B cell (primary cell): ENCODE measurements around the gene RBM22. TPM values are rescaled to one million over a fixed set of nuclear protein-coding genes. Genes with fewer than 3 reads are reported as not detected.

Experiments
- ATAC-seq: fragments of 200-7000 bp; cut with Tn5 transposase; one replicate; pipeline ENCODE4 v1.10.0; 2021; ENCODE audit warnings: low read depth, mild to moderate bottlenecking, moderate number of reproducible peaks, moderate library complexity
- CTCF ChIA-PET: fragments of 350-600 bp; sonication (Branson Sonifier 250); formaldehyde crosslinking; loops from one replicate; lab custom pipeline; 2021; ENCODE audit warnings: antibody characterized with exemption, inconsistent platforms; lab: Charles Lee
- POLR2A ChIA-PET: fragments of 350-600 bp; sonication (Branson Sonifier 250); formaldehyde crosslinking; loops from one replicate; lab custom pipeline; 2021; ENCODE audit warnings: antibody characterized with exemption; lab: Charles Lee
- DNase-seq: peaks from one replicate; pipeline ENCODE4 v3.0.0; 2013
- H2AFZ ChIP-seq: 2 replicates; pipeline ENCODE4 v1.6.1; 2012; ENCODE audit warnings: mild to moderate bottlenecking, low read depth, low read length; ENCODE audit not compliant: insufficient read depth, poor library complexity, severe bottlenecking
- H3K27ac ChIP-seq, 2 donors: 1 replicate in 1 of 2; 2 replicates in 1 of 2; pipeline ENCODE4 v1.5.1; 2012 to 2013; ENCODE audit warnings: low read length in 2 of 2, mild to moderate bottlenecking in 2 of 2, moderate library complexity in 1 of 2
- H3K27me3 ChIP-seq, 4 experiments: fragments of 200-600 bp in 1 of 4; sonication (generic) in 1 of 4; replicated peaks in 1 of 4; 1 replicate in 2 of 4; 2 replicates in 2 of 4; pipeline versions ENCODE4 v1.6.1 to v1.7.0; 2013 to 2016; ENCODE audit warnings: low read length in 3 of 4, mild to moderate bottlenecking in 2 of 4, mixed read lengths in 1 of 4, moderate library complexity in 1 of 4; ENCODE audit not compliant: insufficient read depth in 4 of 4, control insufficient read depth in 3 of 4; ENCODE audit errors: control extremely low read depth in 1 of 4
- H3K36me3 ChIP-seq, 2 experiments: replicated peaks in 1 of 2; 1 replicate in 1 of 2; 2 replicates in 1 of 2; pipeline versions ENCODE4 v1.6.1 to v1.7.1; 2013; ENCODE audit warnings: low read length in 1 of 2; ENCODE audit not compliant: insufficient read depth in 2 of 2, control insufficient read depth in 1 of 2; ENCODE audit errors: control extremely low read depth in 1 of 2, extremely low read depth in 1 of 2
- H3K4me1 ChIP-seq, 2 donors: fragments of 200-600 bp in 1 of 2; sonication (generic) in 1 of 2; 1 replicate in 1 of 2; 2 replicates in 1 of 2; pipeline versions ENCODE4 v1.5.1 to v1.6.1; 2013 to 2017; ENCODE audit warnings: low read length in 2 of 2; ENCODE audit not compliant: control insufficient read depth in 2 of 2, insufficient read depth in 2 of 2
- H3K4me2 ChIP-seq: replicated peaks from 2 replicates; pipeline ENCODE3; 2012; ENCODE audit warnings: mild to moderate bottlenecking, low read depth, low read length; ENCODE audit not compliant: poor library complexity, severe bottlenecking
- H3K4me3 ChIP-seq, 5 experiments: fragments of 200-600 bp in 1 of 5; sonication (generic) in 1 of 5; 1 replicate in 3 of 5; 2 replicates in 2 of 5; pipeline versions ENCODE4 v1.5.1 to v1.7.0; 2011 to 2016; ENCODE audit warnings: low read length in 4 of 5, mild to moderate bottlenecking in 4 of 5, low read depth in 2 of 5, control low read depth in 1 of 5, moderate library complexity in 1 of 5; ENCODE audit not compliant: insufficient read depth in 1 of 5; ENCODE audit errors: control extremely low read depth in 1 of 5, extremely low read depth in 1 of 5
- H3K79me2 ChIP-seq: fragments of 200-600 bp; sonication (generic); one replicate; pipeline ENCODE4 v1.6.0; 2016; ENCODE audit warnings: low read length; ENCODE audit not compliant: control insufficient read depth, insufficient read depth
- H3K9ac ChIP-seq: fragments of 200-600 bp; sonication (generic); 2 replicates; pipeline ENCODE4 v1.6.1; 2017; ENCODE audit warnings: mild to moderate bottlenecking, low read length, moderate library complexity
- H3K9me3 ChIP-seq, 3 donors: one replicate each; pipeline versions ENCODE4 v1.6.1 to v1.7.1; 2013; ENCODE audit warnings: low read length in 2 of 3; ENCODE audit not compliant: control insufficient read depth in 2 of 3, insufficient read depth in 1 of 3; ENCODE audit errors: control extremely low read depth in 1 of 3
- H4K20me1 ChIP-seq: 2 replicates; pipeline ENCODE4 v1.6.0; 2012; ENCODE audit warnings: mild to moderate bottlenecking, low read length; ENCODE audit not compliant: insufficient read depth, control insufficient read depth, poor library complexity, severe bottlenecking
- H3K27ac Mint-ChIP-seq: one replicate; pipeline ENCODE4 v1.8.0; 2021; ENCODE audit warnings: mixed read lengths
- H3K27me3 Mint-ChIP-seq: one replicate; pipeline ENCODE4 v1.8.0; 2021; ENCODE audit warnings: mixed read lengths
- H3K4me1 Mint-ChIP-seq: one replicate; pipeline ENCODE4 v1.8.0; 2021; ENCODE audit warnings: mixed read lengths
- H3K4me3 Mint-ChIP-seq: one replicate; pipeline ENCODE4 v1.8.0; 2021; ENCODE audit warnings: mixed read lengths
- H3K9me3 Mint-ChIP-seq: one replicate; pipeline ENCODE4 v1.8.0; 2022; ENCODE audit warnings: mixed read lengths; ENCODE audit not compliant: insufficient read depth
- CTCF ChIP-seq: fragments of 200-600 bp; IDR thresholded peaks from one replicate; pipeline ENCODE4 v1.8.0; 2022; ENCODE audit warnings: antibody characterized with exemption, mild to moderate bottlenecking
- EZH2 ChIP-seq: IDR thresholded peaks from 2 replicates; pipeline ENCODE4 v1.6.1; 2012; ENCODE audit warnings: borderline replicate concordance, low read depth, mild to moderate bottlenecking, moderate library complexity, low read length; ENCODE audit not compliant: insufficient read depth, poor library complexity, severe bottlenecking
- WGBS: methylation state at CpG from one replicate; pipeline ENCODE4 v1.1.5; 2013; ENCODE audit warnings: missing lambda C conversion rate; ENCODE audit not compliant: insufficient coverage; 5-methylcytosine and 5-hydroxymethylcytosine counted together
- intact Hi-C: fragments of 100-400 bp; cut with micrococcal nuclease; formaldehyde crosslinking; loops from one replicate; pipeline ENCODE4 v1.10.0; 2022
- polyA plus RNA-seq: library from polyadenylated mRNA; depleted of rRNA; stranded (reverse); fragments of >200 nt; gene quantifications from 2 replicates; pipeline ENCODE4 v1.2.3, GENCODE V29; 2012
- total RNA-seq, 2 donors: library from RNA; stranded (reverse); fragments of 120-200 nt in 1 of 2; gene quantifications; 1 replicate in 1 of 2; 2 replicates in 1 of 2; pipeline versions ENCODE4 v1.2.3 to v1.2.4, GENCODE V29; 2013 to 2022

RBM22 gene
- total and polyA plus RNA-seq, 2 donors (not counting 1 experiment from before 2014, with no cell fraction given), result 70.6 to 89.4 TPM

DNA sequence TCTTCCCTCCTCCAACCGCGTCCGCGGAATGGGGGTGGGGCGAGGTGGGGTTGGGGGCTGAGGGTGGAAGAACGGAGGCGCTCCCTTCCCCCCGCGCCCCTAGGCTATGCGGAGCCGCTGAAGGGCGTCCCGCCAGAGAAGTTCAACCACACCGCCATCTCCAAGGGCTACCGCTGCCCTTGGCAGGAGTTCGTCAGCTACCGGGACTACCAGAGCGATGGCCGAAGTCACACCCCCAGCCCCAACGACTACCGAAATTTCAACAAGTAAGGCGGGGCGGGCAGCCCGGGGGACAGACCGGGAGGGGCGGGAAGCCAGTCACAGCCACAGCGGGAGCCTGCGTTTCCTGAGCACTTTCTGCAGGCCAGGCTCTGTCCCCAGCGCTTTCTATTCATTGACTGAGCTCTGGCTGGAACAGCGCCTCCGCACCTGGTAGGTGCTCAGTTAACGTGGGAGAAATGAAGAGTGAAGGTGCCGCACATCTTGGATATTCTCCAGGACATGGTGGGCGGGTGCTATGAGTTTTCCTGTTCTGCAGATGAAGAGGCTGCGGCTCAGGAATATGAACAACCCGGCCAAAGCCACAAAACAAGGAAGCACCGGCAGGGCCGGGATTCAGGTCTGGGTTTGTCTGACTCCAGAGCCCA lies 28.5 kb downstream of the RBM22 start:
- peak overlapping the region; percentile 89 for H3K4me2 ChIP-seq
- peak overlapping the region; percentile 82 for H3K4me3 Mint-ChIP-seq
- 2% methylated on average over 30 of the region's 38 CpGs for WGBS
- no peaks in the 10 kb centered on the region for H3K79me2 ChIP-seq
- peaks cover 0 to 46% (median 23%) of the 10 kb centered on the region in 4 experiments for H3K27me3 ChIP-seq
- peak overlapping the region; percentile 75 for H2AFZ ChIP-seq
- ChIA-PET POLR2A (no interaction called here), CTCF (interaction anchor here (0.6 to 1.8 kb wide), 4 partner anchors 36 to 570 kb away, joined by 3 to 8 read pairs (median 4); no protein-coding TSS in a partner anchor)
- H3K9me3 Mint-ChIP-seq, result no peaks in the 10 kb centered on the region
- H3K4me1 ChIP-seq, result peaks cover 14 to 19% of the 10 kb centered on the region in 2 donors
- H4K20me1 ChIP-seq, result no peaks in the 10 kb centered on the region
- H3K27ac Mint-ChIP-seq, result no peak overlapping the region
- ATAC-seq, result peak; percentile 36
- peak overlapping the region; percentile 49 for H3K9ac ChIP-seq
- H3K4me3 ChIP-seq, result peak overlapping the region in 4 of 5 experiments; percentile 29 to 55 (median 50)
- no peak overlapping the region for H3K27ac ChIP-seq
- H3K36me3 ChIP-seq, result no peaks in the 10 kb centered on the region
- intact Hi-C loops, result no loop called here
- DNase-seq, result peak; percentile 32
- peaks cover 25% of the 10 kb centered on the region for H3K27me3 Mint-ChIP-seq
- TF ChIP-seq EZH2 (no peak), CTCF (no peak)
- peaks cover 0 to 6% (median 0%) of the 10 kb centered on the region in 3 donors for H3K9me3 ChIP-seq
- H3K4me1 Mint-ChIP-seq, result peaks cover 15% of the 10 kb centered on the region
